ENCODE results near the gene VHLL. TPM values are rescaled to one million over a fixed set of nuclear protein-coding genes. Genes with fewer than 3 reads are reported as not detected.

Gene VHLL
- total RNA-seq, 2 donors from 2014 or later = not detected

- H3K4me3 Mint-ChIP-seq = no peak overlapping the region
- H3K4me3 ChIP-seq (ENCODE audit: low read length) = no peak overlapping the region
- WGBS, 2 experiments (ENCODE audit: insufficient coverage in 1 of 2, insufficient read length in 1 of 2) = 79 to 91% methylated on average over 2 to 3 of the region's 3 CpGs
- no peaks in the 10 kb centered on the region for H3K27me3 Mint-ChIP-seq (ENCODE audit: insufficient read depth)
- H3K9ac ChIP-seq (ENCODE audit: extremely low read depth, low read length, poor library complexity, severe bottlenecking) = no peak overlapping the region
- H3K4me1 Mint-ChIP-seq = peaks cover 16% of the 10 kb centered on the region
- H3K36me3 ChIP-seq (ENCODE audit: control insufficient read depth, insufficient read depth, low read length) = no peaks in the 10 kb centered on the region
- H3K27ac ChIP-seq (ENCODE audit: low read depth, low read length) = no peak overlapping the region
- H3K36me3 Mint-ChIP-seq (ENCODE audit: low read depth) = no peaks in the 10 kb centered on the region
- H3K4me1 ChIP-seq (ENCODE audit: control insufficient read depth, insufficient read depth, low read length) = peaks cover 4% of the 10 kb centered on the region
- no peaks in the 10 kb centered on the region for H3K9me3 Mint-ChIP-seq
- no peaks in the 10 kb centered on the region for H3K27me3 ChIP-seq (ENCODE audit: control insufficient read depth, insufficient read depth, low read length, poor library complexity, severe bottlenecking)
- no peak for DNase-seq
- H3K9me3 ChIP-seq (ENCODE audit: control insufficient read depth, low read length) = no peaks in the 10 kb centered on the region
- H3K27ac Mint-ChIP-seq = no peak overlapping the region
- TF ChIP-seq, protein P1, sequence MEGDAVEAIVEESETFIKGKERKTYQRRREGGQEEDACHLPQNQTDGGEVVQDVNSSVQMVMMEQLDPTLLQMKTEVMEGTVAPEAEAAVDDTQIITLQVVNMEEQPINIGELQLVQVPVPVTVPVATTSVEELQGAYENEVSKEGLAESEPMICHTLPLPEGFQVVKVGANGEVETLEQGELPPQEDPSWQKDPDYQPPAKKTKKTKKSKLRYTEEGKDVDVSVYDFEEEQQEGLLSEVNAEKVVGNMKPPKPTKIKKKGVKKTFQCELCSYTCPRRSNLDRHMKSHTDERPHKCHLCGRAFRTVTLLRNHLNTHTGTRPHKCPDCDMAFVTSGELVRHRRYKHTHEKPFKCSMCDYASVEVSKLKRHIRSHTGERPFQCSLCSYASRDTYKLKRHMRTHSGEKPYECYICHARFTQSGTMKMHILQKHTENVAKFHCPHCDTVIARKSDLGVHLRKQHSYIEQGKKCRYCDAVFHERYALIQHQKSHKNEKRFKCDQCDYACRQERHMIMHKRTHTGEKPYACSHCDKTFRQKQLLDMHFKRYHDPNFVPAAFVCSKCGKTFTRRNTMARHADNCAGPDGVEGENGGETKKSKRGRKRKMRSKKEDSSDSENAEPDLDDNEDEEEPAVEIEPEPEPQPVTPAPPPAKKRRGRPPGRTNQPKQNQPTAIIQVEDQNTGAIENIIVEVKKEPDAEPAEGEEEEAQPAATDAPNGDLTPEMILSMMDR (conservative IDR thresholded peaks at IDR 0.05) = no peak
Observed at GRCh38 chr1:156344409-156344808, 45.3 kb upstream of the VHLL start.

- Mint-ChIP-seq H3K27ac (no peak overlapping the region), H3K4me1 (peaks cover 15% of the 10 kb centered on the region), H3K9me3 (no peaks in the 10 kb centered on the region), H3K4me3 (no peak overlapping the region), H3K36me3 (ENCODE audit: low read depth) (no peaks in the 10 kb centered on the region), H3K27me3 (ENCODE audit: insufficient read depth) (no peaks in the 10 kb centered on the region)
- Histone ChIP-seq H3K4me1 (ENCODE audit: control insufficient read depth, insufficient read depth, low read length) (peaks cover 4% of the 10 kb centered on the region), H3K4me3 (ENCODE audit: low read length) (no peak overlapping the region), H3K27ac (ENCODE audit: low read depth, low read length) (no peak overlapping the region), H3K9me3 (ENCODE audit: control insufficient read depth, low read length) (no peaks in the 10 kb centered on the region), H3K9ac (ENCODE audit: extremely low read depth, low read length, poor library complexity, severe bottlenecking) (no peak overlapping the region), H3K27me3 (ENCODE audit: control insufficient read depth, insufficient read depth, low read length, poor library complexity, severe bottlenecking) (no peaks in the 10 kb centered on the region), H3K36me3 (ENCODE audit: control insufficient read depth, insufficient read depth, low read length) (no peaks in the 10 kb centered on the region)
- DNase-seq = no peak
- TF ChIP-seq, protein P1 (conservative IDR thresholded peaks at IDR 0.05) = no peak
- WGBS, 2 experiments (ENCODE audit: insufficient coverage in 1 of 2, insufficient read length in 1 of 2) = 100% methylated on average over 1 of the region's 1 CpG; no CpG with 5 or more reads in 1 of the 2 experiments
Observed at GRCh38 chr1:156342166-156342955, 43.3 kb upstream of the VHLL start.

DNA sequence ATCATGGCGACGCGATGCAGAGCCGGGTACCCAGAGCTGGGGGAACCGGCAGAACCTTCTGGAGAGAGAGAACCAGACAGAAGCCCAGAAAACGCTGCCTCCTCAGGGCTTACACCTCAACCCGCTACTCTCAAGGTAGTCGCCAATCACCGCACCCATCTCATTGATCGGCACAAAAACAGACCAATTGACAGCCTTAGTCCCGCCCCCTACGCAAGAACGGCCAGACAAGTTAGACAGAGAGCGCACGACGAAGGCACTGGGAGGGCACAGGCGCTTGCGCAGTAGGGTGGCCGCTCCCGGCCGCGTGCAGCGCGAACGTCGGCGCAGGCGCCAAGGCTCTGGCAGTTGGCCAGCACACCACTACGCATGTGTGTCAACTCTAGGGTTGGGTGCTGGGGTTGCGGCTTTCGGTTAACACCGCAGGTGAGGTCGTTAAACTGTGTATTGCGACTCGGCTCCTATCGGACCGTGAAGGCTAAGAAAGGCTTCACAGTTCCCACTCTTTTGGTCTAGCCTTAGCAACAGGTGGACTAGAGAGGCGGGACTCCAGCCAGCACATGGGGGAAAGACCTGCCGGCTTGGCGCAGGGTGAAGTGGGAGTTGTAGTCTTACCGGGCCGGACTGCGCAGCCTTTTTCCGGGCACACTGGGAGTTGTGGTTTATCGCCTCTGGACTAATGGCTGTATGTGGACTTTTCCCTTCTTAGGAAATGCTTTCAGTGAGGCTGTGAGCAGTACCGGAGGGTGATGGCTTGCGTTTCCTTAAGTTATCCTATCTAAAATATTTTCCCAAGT lies 39.3 kb upstream of the VHLL start, which contains the start of the genes CCT3 and TSACC:
Gene CCT3 (minus strand): TSS at position 113 of the 797 bp plus-strand sequence. CDS start 108 bp downstream, at position 5.
Gene TSACC (plus strand): TSS at position 347 of the 797 bp plus-strand sequence. CDS start 1,232 bp downstream, outside the sequence.
- Histone ChIP-seq H3K27ac (ENCODE audit: low read depth, low read length) (peak within 1 kb of the TSS; percentile 42), H3K4me3 (ENCODE audit: low read length) (peak within 1 kb of the TSS; percentile 100), H3K9ac (ENCODE audit: extremely low read depth, low read length, poor library complexity, severe bottlenecking) (peak within 1 kb of the TSS; percentile 77), H3K27me3 (ENCODE audit: control insufficient read depth, insufficient read depth, low read length, poor library complexity, severe bottlenecking) (no peaks in the 10 kb centered on the region), H3K4me1 (ENCODE audit: control insufficient read depth, insufficient read depth, low read length) (peaks cover 2% of the 10 kb centered on the region), H3K9me3 (ENCODE audit: control insufficient read depth, low read length) (no peaks in the 10 kb centered on the region), H3K36me3 (ENCODE audit: control insufficient read depth, insufficient read depth, low read length) (peaks cover 28% of the 10 kb centered on the region)
- TF ChIP-seq, protein P1 (conservative IDR thresholded peaks at IDR 0.05) = no peak
- Mint-ChIP-seq H3K4me3 (peak within 1 kb of the TSS; percentile 100), H3K9me3 (no peaks in the 10 kb centered on the region), H3K4me1 (peaks cover 14% of the 10 kb centered on the region), H3K27ac (peak within 1 kb of the TSS; percentile 97), H3K36me3 (ENCODE audit: low read depth) (peaks cover 27% of the 10 kb centered on the region), H3K27me3 (ENCODE audit: insufficient read depth) (no peaks in the 10 kb centered on the region)
- 0 to 1% methylated on average over 21 to 47 of the region's 47 CpGs for WGBS, 2 experiments (ENCODE audit: insufficient coverage in 1 of 2, insufficient read length in 1 of 2)
- DNase-seq = peak; percentile 100

Data from endodermal cell (in vitro differentiated cells).